ENCODE results near the gene MYLK.
"Not testable (repeated sequence)": the region's sequence is repeated elsewhere in the genome, so short reads cannot be mapped to it uniquely, and the experiment has no call there.

DNA sequence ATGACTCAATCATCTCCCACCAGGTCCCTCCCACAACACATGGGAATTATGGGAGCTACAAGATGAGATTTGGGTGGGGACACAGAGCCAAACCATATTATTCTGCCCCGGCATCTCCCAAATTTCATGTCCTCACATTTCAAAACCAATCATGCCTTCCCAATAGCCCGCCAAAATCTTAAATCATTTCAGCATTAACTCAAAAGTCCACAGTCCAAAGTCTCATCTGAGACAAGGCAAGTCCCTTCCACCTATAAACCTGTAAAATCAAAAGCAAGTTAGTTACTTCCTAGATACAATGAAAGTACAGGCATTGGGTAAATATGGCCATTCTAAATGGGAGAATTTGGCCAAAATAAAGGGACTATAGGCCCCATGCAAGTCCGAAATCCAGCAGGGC lies 6.0 kb upstream of the MYLK start:
- TF ChIP-seq CTCF, POLR2A (IDR thresholded peaks at IDR 0.05): not testable (repeated sequence)

Data from suprapubic skin (tissue), 3 donors.